K562 (cell line): Measurements from ENCODE around the gene ETS1. TPM values are rescaled to one million over a fixed set of nuclear protein-coding genes. Genes with fewer than 3 reads are reported as not detected.

Source experiments
- ATAC-seq: fragments of 200-7000 bp; cut with Tn5 transposase; 3 replicates; pipeline ENCODE4 v1.9.1; 2020; ENCODE audit warnings: moderate library complexity
- BruUV-seq: library from RNA; stranded (reverse); fragments of 400-500 nt; replicated peaks from 2 replicates; lab custom pipeline; 2021; lab: Mats Ljungman, UMichigan
- CTCF ChIA-PET: fragments of 300-600 bp; formaldehyde crosslinking; extraction: SDS; loops from one replicate; lab custom pipeline; 2021; ENCODE audit warnings: low intra/inter-chr PET ratio; lab: Yijun Ruan, JAX
- POLR2A ChIA-PET: fragments of 300-600, 350-650 bp; sonication (Branson Sonifier 250); formaldehyde crosslinking; extraction: SDS; loops from one replicate; lab custom pipeline; 2021; ENCODE audit warnings: antibody characterized with exemption, inconsistent platforms; lab: Yijun Ruan, JAX
- DNase-seq, 4 experiments: peaks; one replicate each; pipeline versions ENCODE4 v3.0.0 to v3.0.0-alpha.2; 2011 to 2018; ENCODE audit warnings: low spot score in 3 of 4, mixed read lengths in 3 of 4; ENCODE audit errors: extremely low read depth in 1 of 4
- FAIRE-seq: peaks from 2 replicates; lab custom pipeline; 2011; peaks lifted over from hg19 to GRCh38; lab: Jason Lieb, UNC
- H2AFZ ChIP-seq: 2 replicates; pipeline ENCODE4 v1.6.0; 2011; ENCODE audit warnings: low read depth, low read length, control low read depth, inconsistent platforms
- H3K27ac ChIP-seq: fragments of 200-600 bp; 3 replicates; pipeline ENCODE4 v1.8.0; 2011; ENCODE audit warnings: low read depth, mild to moderate bottlenecking, control low read depth, inconsistent platforms, low read length, moderate library complexity, mixed read lengths; ENCODE audit errors: extremely low read depth
- H3K27me3 ChIP-seq, 2 experiments: fragments of 300-600 bp in 1 of 2; 2 replicates in 1 of 2; 3 replicates in 1 of 2; pipeline versions ENCODE4 v1.6.0 to v1.8.0; 2011; ENCODE audit warnings: inconsistent platforms in 2 of 2, low read length in 2 of 2, mild to moderate bottlenecking in 1 of 2, mixed read lengths in 1 of 2, moderate library complexity in 1 of 2; ENCODE audit not compliant: control insufficient read depth in 2 of 2, insufficient read depth in 2 of 2
- H3K36me3 ChIP-seq: fragments of 300-600 bp; 3 replicates; pipeline ENCODE4 v1.8.0; 2011; ENCODE audit warnings: mild to moderate bottlenecking, low read length, inconsistent platforms; ENCODE audit not compliant: control insufficient read depth, insufficient read depth
- H3K4me1 ChIP-seq, 2 experiments: fragments of 200-600 bp in 1 of 2; replicated peaks in 1 of 2; 2 replicates in 1 of 2; 3 replicates in 1 of 2; pipeline versions ENCODE4 v1.5.1 to v1.8.0; 2011; ENCODE audit warnings: inconsistent platforms in 2 of 2, low read length in 2 of 2, mild to moderate bottlenecking in 1 of 2, mixed read lengths in 1 of 2, moderate library complexity in 1 of 2; ENCODE audit not compliant: control insufficient read depth in 2 of 2, insufficient read depth in 2 of 2
- H3K4me2 ChIP-seq: 2 replicates; pipeline ENCODE4 v1.6.1; 2011; ENCODE audit warnings: low read length, control low read depth, inconsistent platforms, mixed read lengths; ENCODE audit not compliant: insufficient read depth
- H3K4me3 ChIP-seq: fragments of 200-600 bp; sonication (generic), shearing (Covaris generic); 2 replicates; pipeline ENCODE4 v1.5.1; 2016; ENCODE audit warnings: control low read depth, inconsistent platforms
- H3K79me2 ChIP-seq: fragments of 200-600 bp; 3 replicates; pipeline ENCODE4 v1.8.0; 2011; ENCODE audit warnings: low read length, inconsistent platforms; ENCODE audit not compliant: control insufficient read depth, insufficient read depth
- H3K9ac ChIP-seq, 2 experiments: 2 replicates each; pipeline versions ENCODE4 v1.6.0 to v1.6.1; 2011; ENCODE audit warnings: low read depth in 2 of 2, low read length in 2 of 2, control low read depth in 1 of 2, inconsistent platforms in 1 of 2, mild to moderate bottlenecking in 1 of 2, mixed read lengths in 1 of 2; ENCODE audit not compliant: insufficient read depth in 1 of 2
- H3K9me1 ChIP-seq: one replicate; pipeline ENCODE4 v1.6.0; 2011; ENCODE audit warnings: inconsistent platforms, mild to moderate bottlenecking, low read length, moderate library complexity; ENCODE audit not compliant: control insufficient read depth, insufficient read depth
- H3K9me3 ChIP-seq: replicated peaks from 2 replicates; pipeline ENCODE4 v1.5.1; 2011; ENCODE audit warnings: low read depth, low read length, inconsistent platforms; ENCODE audit not compliant: control insufficient read depth, insufficient read depth
- H4K20me1 ChIP-seq: replicated peaks from 2 replicates; pipeline ENCODE4 v1.6.1; 2011; ENCODE audit warnings: low read length, inconsistent platforms, mixed read lengths; ENCODE audit not compliant: control insufficient read depth, insufficient read depth
- CEBPB ChIP-seq: fragments of 450-650 bp; IDR thresholded peaks from 2 replicates; pipeline ENCODE4 v1.6.1; 2016; ENCODE audit warnings: missing genetic modification characterization, missing compliant biosample characterization
- EHMT2 ChIP-seq: fragments of 450-650 bp; IDR thresholded peaks from 2 replicates; pipeline ENCODE4 v1.6.1; 2018; ENCODE audit warnings: antibody characterized with exemption
- FOXJ2 ChIP-seq: fragments of 200-800 bp; sonication (Bioruptor generic); IDR thresholded peaks from 2 replicates; pipeline ENCODE4 v1.6.1; 2016; ENCODE audit warnings: missing genetic modification characterization, missing compliant biosample characterization
- HMG20A ChIP-seq: fragments of 450-650 bp; formaldehyde crosslinking; conservative IDR thresholded peaks from 2 replicates; pipeline ENCODE4 v1.4.0; 2020; ENCODE audit warnings: mild to moderate bottlenecking, mixed read lengths
- NCOA1 ChIP-seq: fragments of 450-650 bp; IDR thresholded peaks from 2 replicates; pipeline ENCODE4 v1.6.1; 2016; ENCODE audit warnings: low read depth
- NEUROD1 ChIP-seq: fragments of 150-350 bp; IDR thresholded peaks from 2 replicates; pipeline ENCODE4 v1.6.1; 2014; ENCODE audit warnings: borderline replicate concordance, low read length, low read depth; ENCODE audit not compliant: partially characterized antibody
- PTRF ChIP-seq: fragments of 450-650 bp; IDR thresholded peaks from 2 replicates; pipeline ENCODE4 v1.6.1; 2016; ENCODE audit warnings: mild to moderate bottlenecking, missing genetic modification characterization, missing compliant biosample characterization
- SAFB2 ChIP-seq: fragments of 200-400 bp; formaldehyde crosslinking; IDR thresholded peaks from 2 replicates; pipeline ENCODE4 v1.6.1; 2018; ENCODE audit warnings: borderline replicate concordance, low read length, low read depth, moderate library complexity; ENCODE audit not compliant: severe bottlenecking
- TAF7 ChIP-seq: fragments of 450-650 bp; IDR thresholded peaks from 2 replicates; pipeline ENCODE4 v1.6.1; 2016; ENCODE audit warnings: missing genetic modification characterization, missing compliant biosample characterization
- TEAD4 ChIP-seq, 2 experiments: sonication (generic) in 1 of 2; formaldehyde crosslinking in 1 of 2; IDR thresholded peaks; 2 replicates each; pipeline versions ENCODE4 v1.6.1 to v1.8.0; 2012 to 2022; ENCODE audit warnings: borderline replicate concordance in 1 of 2, inconsistent platforms in 1 of 2, low read length in 1 of 2, mild to moderate bottlenecking in 1 of 2, missing genetic modification reagents in 1 of 2
- ZFP36 ChIP-seq: fragments of 150-350 bp; IDR thresholded peaks from 2 replicates; pipeline ENCODE4 v1.6.1; 2018; ENCODE audit warnings: low read length, low read depth; ENCODE audit not compliant: partially characterized antibody
- ZNF121 ChIP-seq: sonication (generic); formaldehyde crosslinking; conservative IDR thresholded peaks from 2 replicates; pipeline ENCODE4 v1.8.0; 2022; ENCODE audit warnings: missing genetic modification reagents
- ZNF408 ChIP-seq: fragments of 250-450 bp; sonication (Bioruptor Pico); IDR thresholded peaks from 2 replicates; pipeline ENCODE4 v1.4.0; 2020; ENCODE audit warnings: low read depth, mild to moderate bottlenecking, moderate library complexity
- WGBS: fragments of 100-300 bp; shearing (Covaris generic); methylation state at CpG from one replicate; pipeline ENCODE4 v1.1.6; 2016; ENCODE audit warnings: low coverage, mixed read lengths; ENCODE audit not compliant: insufficient coverage; ENCODE audit errors: missing lambda C conversion rate; 5-methylcytosine and 5-hydroxymethylcytosine counted together
- in situ Hi-C: fragments of 300-500 bp; cut with MboI; formaldehyde crosslinking; loops from 4 replicates; pipeline ENCODE4 v1.15.0; 2018; ENCODE audit warnings: inconsistent platforms, mixed read lengths
- intact Hi-C: fragments of 100-400 bp; cut with micrococcal nuclease; formaldehyde crosslinking; loops from 2 replicates; pipeline ENCODE4 v1.14.2; 2022
- polyA plus RNA-seq, 8 experiments: library from polyadenylated mRNA; depleted of rRNA in 4 of 8; stranded (reverse) in 5 of 8; unstranded in 3 of 8; fragments of >200 nt; fragmentation: Nextera tagmentation in 2 of 8; fragmentation: Illumina TruSeq in 1 of 8; extraction: Ambion mirVana in 2 of 8; extraction: Trizol in 1 of 8; gene quantifications; 2 replicates each; pipeline versions ENCODE4 v1.2.1 to v1.2.3, GENCODE V29; 2011 to 2014; ENCODE audit warnings: inconsistent platforms in 1 of 8, missing spikeins in 1 of 8
- total RNA-seq, 7 experiments: library from RNA; depleted of rRNA in 6 of 7; stranded (reverse); fragments of >200 nt in 6 of 7; fragmentation: Illumina TruSeq in 2 of 7; extraction: Trizol in 2 of 7; gene quantifications; 2 replicates each; pipeline versions ENCODE4 v1.2.1 to v1.2.3, GENCODE V29; 2011 to 2021; ENCODE audit warnings: low replicate concordance in 1 of 7
- TF ChIP-seq, protein P1 (sequence below), 2 experiments: IDR thresholded peaks; 2 replicates each; pipeline ENCODE4 v1.6.1; 2011; ENCODE audit warnings: borderline replicate concordance in 1 of 2, control low read depth in 1 of 2, low read depth in 1 of 2, low read length in 1 of 2, mild to moderate bottlenecking in 1 of 2, mixed read lengths in 1 of 2, moderate library complexity in 1 of 2; ENCODE audit not compliant: insufficient read depth in 1 of 2, insufficient read length in 1 of 2, poor library complexity in 1 of 2, severe bottlenecking in 1 of 2; ENCODE audit errors: extremely low read depth in 1 of 2

Gene ETS1
- total and polyA plus RNA-seq, 9 of the 15 experiments (the other 6 are each of a cell fraction or from before 2014, with no cell fraction given), result 0.04 to 1.4 (median 0.23) TPM

DNA sequence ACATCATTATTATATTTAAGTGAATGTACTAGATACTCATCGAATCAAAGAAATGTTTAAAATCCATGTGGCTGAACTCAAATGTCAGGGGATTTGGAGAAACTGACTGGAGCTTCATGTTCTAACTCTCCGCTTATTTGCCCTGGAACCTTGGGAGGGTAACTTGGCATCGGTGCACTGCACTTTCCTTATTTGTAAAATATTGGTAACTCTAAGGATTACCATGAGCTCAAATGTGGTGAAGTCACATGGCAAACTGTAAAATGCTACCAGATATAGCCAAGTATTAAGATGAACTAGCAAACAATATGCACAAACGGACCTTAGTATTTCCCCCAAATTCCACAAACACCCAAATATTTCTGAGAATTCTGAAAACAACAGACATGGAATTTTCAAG is 75.6 kb downstream of the ETS1 start:
- Histone ChIP-seq H3K27me3 (no peaks in the 10 kb centered on the region), H3K9me3 (no peaks in the 10 kb centered on the region), H3K36me3 (no peaks in the 10 kb centered on the region), H3K4me1 (no peaks in the 10 kb centered on the region; a peak in 1 of 5 replicates), H4K20me1 (no peaks in the 10 kb centered on the region), H3K79me2 (no peaks in the 10 kb centered on the region), H3K4me3 (no peak overlapping the region), H3K9ac (no peak overlapping the region), H3K4me2 (no peak overlapping the region), H2AFZ (no peak overlapping the region), H3K27ac (no peak overlapping the region), H3K9me1 (no peaks in the 10 kb centered on the region)
- intact Hi-C loops (no loop called here), in situ Hi-C loops (no loop called here)
- POLR2A ChIA-PET, result interaction anchor here (0.5 kb wide), 1 partner anchor 1040 kb away, joined by 3 read pairs; no protein-coding TSS in a partner anchor
- BruUV-seq, result no TSS peak
- 1% methylated on average over 4 of the region's 4 CpGs for WGBS
- FAIRE-seq, result no peak
- no peak for ATAC-seq
- no peak for DNase-seq
- CTCF ChIA-PET, result no interaction called here
- no peak for TF ChIP-seq PTRF (tag)

DNA sequence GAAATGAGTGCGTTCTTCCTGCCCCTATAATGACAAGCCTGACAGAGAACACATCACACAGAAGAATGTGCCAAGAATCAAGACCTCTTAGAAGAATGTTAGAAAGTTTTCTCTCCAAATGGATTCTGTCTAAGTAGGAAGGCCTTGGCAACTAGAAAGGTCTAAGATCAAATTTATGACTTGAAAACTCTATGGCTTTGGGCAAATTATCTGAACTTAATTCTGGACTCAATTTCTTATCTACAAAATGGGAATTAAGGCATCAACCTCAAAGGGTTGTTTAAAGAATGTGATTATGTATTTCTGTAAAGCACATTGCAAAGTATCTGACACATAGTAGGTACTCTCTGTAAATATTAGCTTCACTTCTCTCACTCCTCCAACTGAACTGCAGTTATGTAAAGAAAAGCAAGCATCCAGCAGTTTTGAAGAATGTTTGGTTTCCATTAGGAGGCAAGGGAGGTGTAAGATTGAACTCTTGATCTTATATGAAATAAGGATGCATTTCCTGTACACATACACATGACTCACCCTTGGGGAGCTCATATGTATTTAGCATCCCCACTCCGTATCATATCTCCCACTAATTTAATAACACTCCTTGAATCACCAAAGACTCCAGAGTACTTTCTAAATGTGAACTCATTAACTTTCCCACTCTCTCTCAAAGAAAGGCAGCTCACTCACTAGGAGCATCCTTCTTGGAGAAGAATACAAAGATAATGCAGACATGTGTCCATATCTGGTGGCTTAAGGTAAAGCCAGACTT is 77.6 kb downstream of the ETS1 start:
- H2AFZ ChIP-seq, result no peak overlapping the region
- H4K20me1 ChIP-seq, result no peaks in the 10 kb centered on the region
- DNase-seq (no peak), ATAC-seq (no peak), FAIRE-seq (no peak)
- no peaks in the 10 kb centered on the region for H3K36me3 ChIP-seq
- no peak overlapping the region for H3K4me3 ChIP-seq
- H3K79me2 ChIP-seq, result no peaks in the 10 kb centered on the region
- intact Hi-C loops, result no loop called here
- H3K9ac ChIP-seq, result no peak overlapping the region
- POLR2A ChIA-PET, result no interaction called here
- CTCF ChIA-PET, result no interaction called here
- peaks cover 0 to 6% of the 10 kb centered on the region in 2 experiments; a peak in 1 of 5 replicates for H3K27me3 ChIP-seq
- BruUV-seq, result no TSS peak
- H3K9me1 ChIP-seq, result no peaks in the 10 kb centered on the region
- no peak overlapping the region for H3K27ac ChIP-seq
- WGBS, result 0% methylated on average over 2 of the region's 2 CpGs
- in situ Hi-C loops, result no loop called here
- no peak overlapping the region for H3K4me2 ChIP-seq
- H3K4me1 ChIP-seq, result no peaks in the 10 kb centered on the region; a peak in 1 of 5 replicates
- no peaks in the 10 kb centered on the region for H3K9me3 ChIP-seq
- TF ChIP-seq ZFP36 (no peak), HMG20A (no peak), ZNF121 (CRISPR knock-in tag) (no peak), EHMT2 (no peak), TAF7 (tag) (no peak), NEUROD1 (no peak), TEAD4 (IDR thresholded peaks at IDR 0.05; ENCODE audit: low read length) (no peak), TEAD4 (CRISPR knock-in tag; IDR thresholded peaks at IDR 0.05; ENCODE audit: borderline replicate concordance) (no peak), ZNF408 (no peak), NCOA1 (no peak), SAFB2 (no peak), FOXJ2 (tag) (no peak), CEBPB (tag) (no peak)
- TF ChIP-seq, protein P1, sequence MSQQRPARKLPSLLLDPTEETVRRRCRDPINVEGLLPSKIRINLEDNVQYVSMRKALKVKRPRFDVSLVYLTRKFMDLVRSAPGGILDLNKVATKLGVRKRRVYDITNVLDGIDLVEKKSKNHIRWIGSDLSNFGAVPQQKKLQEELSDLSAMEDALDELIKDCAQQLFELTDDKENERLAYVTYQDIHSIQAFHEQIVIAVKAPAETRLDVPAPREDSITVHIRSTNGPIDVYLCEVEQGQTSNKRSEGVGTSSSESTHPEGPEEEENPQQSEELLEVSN (IDR thresholded peaks at IDR 0.05; ENCODE audit: borderline replicate concordance in 1 of 2, extremely low read depth in 1 of 2, insufficient read depth in 1 of 2, insufficient read length in 1 of 2, low read depth in 1 of 2, low read length in 1 of 2, poor library complexity in 1 of 2, severe bottlenecking in 1 of 2), result no peak
